Panc1 (cell line): ENCODE measurements around the gene APBB1IP. TPM values are rescaled to one million over a fixed set of nuclear protein-coding genes. Genes with fewer than 3 reads are reported as not detected.

ENCODE experiments used
- ATAC-seq: fragments of 200-7000 bp; cut with Tn5 transposase; 2 replicates; pipeline ENCODE4 v1.9.1; 2020; ENCODE audit warnings: mild to moderate bottlenecking, moderate library complexity
- BruUV-seq: library from RNA; stranded (reverse); fragments of 400-500 nt; replicated peaks from 2 replicates; lab custom pipeline; 2021; lab: Mats Ljungman, UMichigan
- CTCF ChIA-PET: fragments of 300-600 bp; sonication (Branson Sonifier 250); formaldehyde crosslinking; loops from one replicate; lab custom pipeline; 2022; ENCODE audit warnings: antibody characterized with exemption; lab: Charles Lee
- POLR2A ChIA-PET: fragments of 300-600 bp; sonication (Branson Sonifier 250); formaldehyde crosslinking; loops from one replicate; lab custom pipeline; 2022; ENCODE audit warnings: antibody characterized with exemption; lab: Charles Lee
- DNase-seq: peaks from one replicate; pipeline ENCODE4 v3.0.0-alpha.2; 2010; ENCODE audit warnings: low read depth, low spot score
- H3K27ac ChIP-seq: 2 replicates; pipeline ENCODE4 v1.5.1; 2011; ENCODE audit warnings: mild to moderate bottlenecking, low read length, inconsistent platforms
- H3K27me3 ChIP-seq: fragments of 200-500 bp; sonication (Bioruptor generic); 2 replicates; pipeline ENCODE4 v1.6.0; 2014; ENCODE audit warnings: low read length, inconsistent platforms; ENCODE audit not compliant: control insufficient read depth, insufficient read depth
- H3K36me3 ChIP-seq: fragments of 200-500 bp; sonication (Bioruptor generic); 2 replicates; pipeline ENCODE4 v1.5.1; 2014; ENCODE audit warnings: inconsistent platforms, mild to moderate bottlenecking, low read length, moderate library complexity; ENCODE audit not compliant: control insufficient read depth, insufficient read depth
- H3K4me1 ChIP-seq: 2 replicates; pipeline ENCODE4 v1.5.1; 2011; ENCODE audit warnings: inconsistent platforms, mild to moderate bottlenecking, low read length, moderate library complexity; ENCODE audit not compliant: control insufficient read depth, insufficient read depth
- H3K4me3 ChIP-seq, 2 experiments: 2 replicates each; pipeline ENCODE4 v1.5.1; 2011 to 2012; ENCODE audit warnings: low read depth in 2 of 2, low read length in 2 of 2, mild to moderate bottlenecking in 2 of 2, inconsistent platforms in 1 of 2, moderate library complexity in 1 of 2
- H3K9me3 ChIP-seq: fragments of 200-500 bp; sonication (Bioruptor generic); 2 replicates; pipeline ENCODE4 v1.5.1; 2014; ENCODE audit warnings: low read depth, mild to moderate bottlenecking, inconsistent platforms, low read length, moderate library complexity; ENCODE audit not compliant: control insufficient read depth, insufficient read depth
- CTCF ChIP-seq: fragments of 450-650 bp; IDR thresholded peaks from 2 replicates; pipeline ENCODE4 v1.5.1; 2017; ENCODE audit warnings: mild to moderate bottlenecking
- POLR2AphosphoS5 ChIP-seq: IDR thresholded peaks from 2 replicates; pipeline ENCODE4 v1.6.1; 2012; ENCODE audit warnings: mild to moderate bottlenecking, low read depth, low read length, moderate library complexity
- SIN3A ChIP-seq: IDR thresholded peaks from 2 replicates; pipeline ENCODE4 v1.6.1; 2012; ENCODE audit warnings: low read depth, mild to moderate bottlenecking, low read length, moderate library complexity, borderline replicate concordance; ENCODE audit not compliant: insufficient read depth
- TCF7L2 ChIP-seq: IDR thresholded peaks from 2 replicates; pipeline ENCODE4 v1.6.1; 2011; ENCODE audit warnings: mild to moderate bottlenecking, low read depth, low read length, inconsistent platforms
- in situ Hi-C: cut with HindIII; loops from 2 replicates; pipeline ENCODE4 v1.10.0; 2016; ENCODE audit warnings: low sequenced_read_pairs, low pct_unique_long_range_greater_than_20kb
- intact Hi-C: fragments of 100-400 bp; cut with micrococcal nuclease; formaldehyde crosslinking; loops from one replicate; pipeline ENCODE4 v1.10.0; 2022; ENCODE audit not compliant: unreplicated experiment
- total RNA-seq: library from RNA; stranded (reverse); gene quantifications from one replicate; pipeline ENCODE4 v1.2.1, GENCODE V29; 2021; ENCODE audit not compliant: unreplicated experiment
- TF ChIP-seq, protein P1 (sequence below), 2 experiments: IDR thresholded peaks; 2 replicates each; pipeline ENCODE4 v1.6.1; 2011 to 2012; ENCODE audit warnings: low read depth in 2 of 2, control low read depth in 1 of 2, low read length in 1 of 2, mild to moderate bottlenecking in 1 of 2, moderate library complexity in 1 of 2; ENCODE audit not compliant: insufficient read depth in 1 of 2

Gene APBB1IP
- total RNA-seq, 1 experiment from 2014 or later = 0.21 TPM

- DNase-seq (no peak), ATAC-seq (no peak)
- H3K27me3 ChIP-seq = no peaks in the 10 kb centered on the region
- no TSS peak for BruUV-seq
- H3K4me1 ChIP-seq = no peaks in the 10 kb centered on the region
- no peak overlapping the region for H3K27ac ChIP-seq
- POLR2A ChIA-PET = no interaction called here
- H3K9me3 ChIP-seq = no peaks in the 10 kb centered on the region
- CTCF ChIA-PET = no interaction called here
- intact Hi-C loops (no loop called here), in situ Hi-C loops (no loop called here)
- no peaks in the 10 kb centered on the region for H3K36me3 ChIP-seq
- no peak overlapping the region for H3K4me3 ChIP-seq
- no peak for TF ChIP-seq SIN3A
- no peak for TF ChIP-seq TCF7L2
These were observed 7.4 kb upstream of the APBB1IP start for GRCh38 chr10:26430641-26431163.

DNA sequence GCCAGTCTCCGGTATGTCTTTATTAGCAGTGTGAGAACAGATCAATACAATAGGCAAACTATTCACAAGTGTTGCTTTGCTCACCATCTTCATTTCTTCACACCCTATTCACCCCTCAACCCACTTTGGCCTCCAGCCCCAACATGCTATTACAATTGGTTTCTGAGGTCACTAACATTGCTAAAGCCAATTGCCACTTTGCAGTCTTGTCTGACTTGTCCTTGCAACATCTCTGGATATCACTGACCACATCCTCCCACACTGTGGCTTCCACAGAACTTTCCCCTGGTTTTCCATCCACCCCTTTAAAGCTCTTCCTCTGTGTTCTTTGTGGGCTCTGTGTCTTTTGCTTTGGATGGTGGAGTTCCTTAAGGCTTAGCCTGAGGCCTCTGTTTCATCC lies 5.2 kb upstream of the APBB1IP start:
- TF ChIP-seq SIN3A (no peak), TCF7L2 (no peak), POLR2AphosphoS5 (no peak), CTCF (no peak)
- TF ChIP-seq, protein P1, sequence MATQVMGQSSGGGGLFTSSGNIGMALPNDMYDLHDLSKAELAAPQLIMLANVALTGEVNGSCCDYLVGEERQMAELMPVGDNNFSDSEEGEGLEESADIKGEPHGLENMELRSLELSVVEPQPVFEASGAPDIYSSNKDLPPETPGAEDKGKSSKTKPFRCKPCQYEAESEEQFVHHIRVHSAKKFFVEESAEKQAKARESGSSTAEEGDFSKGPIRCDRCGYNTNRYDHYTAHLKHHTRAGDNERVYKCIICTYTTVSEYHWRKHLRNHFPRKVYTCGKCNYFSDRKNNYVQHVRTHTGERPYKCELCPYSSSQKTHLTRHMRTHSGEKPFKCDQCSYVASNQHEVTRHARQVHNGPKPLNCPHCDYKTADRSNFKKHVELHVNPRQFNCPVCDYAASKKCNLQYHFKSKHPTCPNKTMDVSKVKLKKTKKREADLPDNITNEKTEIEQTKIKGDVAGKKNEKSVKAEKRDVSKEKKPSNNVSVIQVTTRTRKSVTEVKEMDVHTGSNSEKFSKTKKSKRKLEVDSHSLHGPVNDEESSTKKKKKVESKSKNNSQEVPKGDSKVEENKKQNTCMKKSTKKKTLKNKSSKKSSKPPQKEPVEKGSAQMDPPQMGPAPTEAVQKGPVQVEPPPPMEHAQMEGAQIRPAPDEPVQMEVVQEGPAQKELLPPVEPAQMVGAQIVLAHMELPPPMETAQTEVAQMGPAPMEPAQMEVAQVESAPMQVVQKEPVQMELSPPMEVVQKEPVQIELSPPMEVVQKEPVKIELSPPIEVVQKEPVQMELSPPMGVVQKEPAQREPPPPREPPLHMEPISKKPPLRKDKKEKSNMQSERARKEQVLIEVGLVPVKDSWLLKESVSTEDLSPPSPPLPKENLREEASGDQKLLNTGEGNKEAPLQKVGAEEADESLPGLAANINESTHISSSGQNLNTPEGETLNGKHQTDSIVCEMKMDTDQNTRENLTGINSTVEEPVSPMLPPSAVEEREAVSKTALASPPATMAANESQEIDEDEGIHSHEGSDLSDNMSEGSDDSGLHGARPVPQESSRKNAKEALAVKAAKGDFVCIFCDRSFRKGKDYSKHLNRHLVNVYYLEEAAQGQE (IDR thresholded peaks at IDR 0.05; ENCODE audit: insufficient read depth in 1 of 2, low read depth in 2 of 2, low read length in 1 of 2) = no peak
- H3K27me3 ChIP-seq = peaks cover 2% of the 10 kb centered on the region; the same call in 1 of the 2 replicates
- ChIA-PET POLR2A (no interaction called here), CTCF (no interaction called here)
- H3K36me3 ChIP-seq = no peaks in the 10 kb centered on the region
- in situ Hi-C loops (no loop called here), intact Hi-C loops (no loop called here)
- DNase-seq (no peak), ATAC-seq (no peak)
- no TSS peak for BruUV-seq
- no peak overlapping the region for H3K4me3 ChIP-seq
- no peaks in the 10 kb centered on the region for H3K9me3 ChIP-seq
- H3K4me1 ChIP-seq = no peaks in the 10 kb centered on the region
- no peak overlapping the region for H3K27ac ChIP-seq

- no peaks in the 10 kb centered on the region for H3K36me3 ChIP-seq
- DNase-seq (no peak), ATAC-seq (no peak)
- no peak for TF ChIP-seq SIN3A
- TF ChIP-seq, protein P1 (IDR thresholded peaks at IDR 0.05; ENCODE audit: insufficient read depth in 1 of 2, low read depth in 2 of 2, low read length in 1 of 2) = no peak
- no peak for TF ChIP-seq CTCF
- TF ChIP-seq POLR2AphosphoS5 = no peak
- no peak for TF ChIP-seq TCF7L2
- ChIA-PET CTCF (no interaction called here), POLR2A (no interaction called here)
- intact Hi-C loops (no loop called here), in situ Hi-C loops (no loop called here)
- no peak overlapping the region for H3K4me3 ChIP-seq
- BruUV-seq = no TSS peak
- no peaks in the 10 kb centered on the region for H3K4me1 ChIP-seq
- H3K9me3 ChIP-seq = no peaks in the 10 kb centered on the region
- peaks cover 7% of the 10 kb centered on the region for H3K27me3 ChIP-seq
- H3K27ac ChIP-seq = no peak overlapping the region
These were observed 2.3 kb upstream of the APBB1IP start for GRCh38 chr10:26435852-26436251.
